Loucy (cell line): ENCODE results near the gene DEDD.

Source experiments
- CTCF ChIP-seq: fragments of 200-600 bp; sonication (generic); conservative IDR thresholded peaks from 2 replicates; pipeline ENCODE4 v1.5.1; 2014; ENCODE audit warnings: mild to moderate bottlenecking, antibody characterized with exemption, low read length
- EZH2phosphoT487 ChIP-seq: fragments of 200-600 bp; IDR thresholded peaks from 2 replicates; pipeline ENCODE4 v1.6.1; 2018; ENCODE audit warnings: antibody characterized with exemption, mild to moderate bottlenecking, moderate library complexity, borderline replicate concordance

GRCh38 chr1:161172776-161173376, 40.4 kb upstream of the DEDD start:
- TF ChIP-seq CTCF, result no peak
- no peak for TF ChIP-seq EZH2phosphoT487
